ENCODE measurements around the gene FOXO4. TPM values are rescaled to one million over a fixed set of nuclear protein-coding genes. Genes with fewer than 3 reads are reported as not detected.

The FOXO4 gene
- polyA plus RNA-seq, 1 donor (not counting 4 experiments of a cell fraction or from before 2014, with no cell fraction given): 1.6 TPM

DNA sequence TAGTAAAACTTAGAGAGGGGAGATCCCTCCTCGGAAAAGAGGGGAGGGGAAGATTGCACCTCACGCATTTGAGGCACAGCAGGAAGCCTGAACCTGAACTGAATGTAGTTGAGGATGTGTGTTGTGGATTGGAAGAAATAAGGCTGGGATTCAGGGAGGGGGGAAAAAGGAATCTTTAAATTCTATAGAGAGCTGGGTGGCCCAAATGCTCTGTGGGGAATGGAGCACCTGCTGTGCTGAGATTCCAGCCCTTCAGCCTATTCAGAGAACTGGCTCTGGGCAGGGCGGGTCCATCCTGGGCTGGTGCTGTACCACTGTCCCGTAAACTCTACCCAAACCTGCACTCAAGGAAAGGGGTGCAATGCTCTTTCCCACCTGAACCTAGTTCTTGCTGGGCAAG lies 4.1 kb downstream of the FOXO4 start:
- no peak for FAIRE-seq
- no peak overlapping the region for H3K4me3 ChIP-seq (ENCODE audit: control insufficient read depth in 2 of 3, extremely low read depth in 1 of 3, insufficient read depth in 2 of 3, low read depth in 1 of 3, low read length in 3 of 3)
- no peaks in the 10 kb centered on the region for H3K27me3 ChIP-seq (ENCODE audit: control insufficient read depth, extremely low read depth, insufficient read depth, low read length)
- no peak overlapping the region for H3K27ac ChIP-seq (ENCODE audit: control insufficient read depth, insufficient read depth, low read length)
- H3K79me2 ChIP-seq (ENCODE audit: control insufficient read depth, insufficient read depth, low read length): no peaks in the 10 kb centered on the region
- TF ChIP-seq CTCF (optimal IDR thresholded peaks at IDR 0.05 in 1 of 3, IDR thresholded peaks at IDR 0.05 in 1 of 3, conservative IDR thresholded peaks at IDR 0.05 in 1 of 3; ENCODE audit: extremely low read depth in 1 of 3, insufficient read depth in 2 of 3, low read length in 3 of 3) (no peak), EZH2 (IDR thresholded peaks at IDR 0.05; ENCODE audit: low read length) (no peak)
- no peak overlapping the region for H2AFZ ChIP-seq (ENCODE audit: control insufficient read depth, low read length)
- no peaks in the 10 kb centered on the region for H4K20me1 ChIP-seq (ENCODE audit: control insufficient read depth, extremely low read depth, insufficient read depth, low read length)
- H3K4me1 ChIP-seq (ENCODE audit: control insufficient read depth, extremely low read depth, insufficient read depth, low read length): no peaks in the 10 kb centered on the region
- H3K9ac ChIP-seq (ENCODE audit: control insufficient read depth, extremely low read depth, insufficient read depth, low read length): no peak overlapping the region
- dilution Hi-C loops (cut with MboI; ENCODE audit: extremely low pct_ligation_motif_present, low sequenced_read_pairs): no loop called here
- H3K36me3 ChIP-seq (ENCODE audit: control insufficient read depth in 2 of 2, extremely low read depth in 1 of 2, insufficient read depth in 2 of 2, low read length in 2 of 2): no peaks in the 10 kb centered on the region
- no peaks in the 10 kb centered on the region for H3K9me3 ChIP-seq (ENCODE audit: control insufficient read depth, low read depth, low read length)
- H3K9me1 ChIP-seq (ENCODE audit: control insufficient read depth, extremely low read depth, insufficient read depth, low read length): no peaks in the 10 kb centered on the region
- no peak for DNase-seq (ENCODE audit: low read depth, low spot score)
- no peak overlapping the region for H3K4me2 ChIP-seq (ENCODE audit: control insufficient read depth, extremely low read depth, insufficient read depth, low read depth, low read length)

DNA sequence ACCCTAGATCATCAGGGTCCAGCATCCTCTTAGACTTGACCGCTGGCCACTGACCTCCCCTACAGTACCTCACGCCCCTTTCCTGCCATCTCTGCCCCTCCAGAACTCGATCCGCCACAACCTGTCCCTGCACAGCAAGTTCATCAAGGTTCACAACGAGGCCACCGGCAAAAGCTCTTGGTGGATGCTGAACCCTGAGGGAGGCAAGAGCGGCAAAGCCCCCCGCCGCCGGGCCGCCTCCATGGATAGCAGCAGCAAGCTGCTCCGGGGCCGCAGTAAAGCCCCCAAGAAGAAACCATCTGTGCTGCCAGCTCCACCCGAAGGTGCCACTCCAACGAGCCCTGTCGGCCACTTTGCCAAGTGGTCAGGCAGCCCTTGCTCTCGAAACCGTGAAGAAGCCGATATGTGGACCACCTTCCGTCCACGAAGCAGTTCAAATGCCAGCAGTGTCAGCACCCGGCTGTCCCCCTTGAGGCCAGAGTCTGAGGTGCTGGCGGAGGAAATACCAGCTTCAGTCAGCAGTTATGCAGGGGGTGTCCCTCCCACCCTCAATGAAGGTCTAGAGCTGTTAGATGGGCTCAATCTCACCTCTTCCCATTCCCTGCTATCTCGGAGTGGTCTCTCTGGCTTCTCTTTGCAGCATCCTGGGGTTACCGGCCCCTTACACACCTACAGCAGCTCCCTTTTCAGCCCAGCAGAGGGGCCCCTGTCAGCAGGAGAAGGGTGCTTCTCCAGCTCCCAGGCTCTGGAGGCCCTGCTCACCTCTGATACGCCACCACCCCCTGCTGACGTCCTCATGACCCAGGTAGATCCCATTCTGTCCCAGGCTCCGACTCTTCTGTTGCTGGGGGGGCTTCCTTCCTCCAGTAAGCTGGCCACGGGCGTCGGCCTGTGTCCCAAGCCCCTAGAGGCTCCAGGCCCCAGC lies 5.2 kb downstream of the FOXO4 start:
- no peak overlapping the region for H2AFZ ChIP-seq (ENCODE audit: control insufficient read depth, low read length)
- H3K4me2 ChIP-seq (ENCODE audit: control insufficient read depth, extremely low read depth, insufficient read depth, low read depth, low read length): no peak overlapping the region
- no peaks in the 10 kb centered on the region for H3K27me3 ChIP-seq (ENCODE audit: control insufficient read depth, extremely low read depth, insufficient read depth, low read length)
- TF ChIP-seq EZH2 (IDR thresholded peaks at IDR 0.05; ENCODE audit: low read length) (no peak), CTCF (optimal IDR thresholded peaks at IDR 0.05 in 1 of 3, IDR thresholded peaks at IDR 0.05 in 1 of 3, conservative IDR thresholded peaks at IDR 0.05 in 1 of 3; ENCODE audit: extremely low read depth in 1 of 3, insufficient read depth in 2 of 3, low read length in 3 of 3) (no peak)
- dilution Hi-C loops (cut with MboI; ENCODE audit: extremely low pct_ligation_motif_present, low sequenced_read_pairs): no loop called here
- DNase-seq (ENCODE audit: low read depth, low spot score) (no peak), FAIRE-seq (no peak)
- H3K9me1 ChIP-seq (ENCODE audit: control insufficient read depth, extremely low read depth, insufficient read depth, low read length): no peaks in the 10 kb centered on the region
- H3K79me2 ChIP-seq (ENCODE audit: control insufficient read depth, insufficient read depth, low read length): no peaks in the 10 kb centered on the region
- no peaks in the 10 kb centered on the region for H3K9me3 ChIP-seq (ENCODE audit: control insufficient read depth, low read depth, low read length)
- no peak overlapping the region for H3K4me3 ChIP-seq (ENCODE audit: control insufficient read depth in 2 of 3, extremely low read depth in 1 of 3, insufficient read depth in 2 of 3, low read depth in 1 of 3, low read length in 3 of 3)
- no peaks in the 10 kb centered on the region for H3K36me3 ChIP-seq (ENCODE audit: control insufficient read depth in 2 of 2, extremely low read depth in 1 of 2, insufficient read depth in 2 of 2, low read length in 2 of 2)
- H3K27ac ChIP-seq (ENCODE audit: control insufficient read depth, insufficient read depth, low read length): no peak overlapping the region
- no peaks in the 10 kb centered on the region for H3K4me1 ChIP-seq (ENCODE audit: control insufficient read depth, extremely low read depth, insufficient read depth, low read length)
- no peak overlapping the region for H3K9ac ChIP-seq (ENCODE audit: control insufficient read depth, extremely low read depth, insufficient read depth, low read length)
- H4K20me1 ChIP-seq (ENCODE audit: control insufficient read depth, extremely low read depth, insufficient read depth, low read length): no peaks in the 10 kb centered on the region

Data from keratinocyte (primary cell).